GM13976 (cell line): ENCODE results near the gene VAMP5.
"Not testable (repeated sequence)": the region's sequence is repeated elsewhere in the genome, so short reads cannot be mapped to it uniquely, and the experiment has no call there.

Experiments used
- DNase-seq: peaks from one replicate; pipeline ENCODE4 v3.0.0; 2012; ENCODE audit warnings: low spot score
- CTCF ChIP-seq: IDR thresholded peaks from 2 replicates; pipeline ENCODE4 v1.5.1; 2012; ENCODE audit warnings: borderline replicate concordance, mild to moderate bottlenecking; ENCODE audit not compliant: insufficient read depth; ENCODE audit errors: extremely low read depth, missing control alignments, control extremely low read depth
- in situ Hi-C: fragments of 300-500 bp; cut with MboI; formaldehyde crosslinking; loops from one replicate; pipeline ENCODE4 v1.12.0; 2022; ENCODE audit warnings: low sequenced_read_pairs, mixed read lengths, inconsistent platforms; ENCODE audit not compliant: unreplicated experiment

VAMP5 gene

DNA sequence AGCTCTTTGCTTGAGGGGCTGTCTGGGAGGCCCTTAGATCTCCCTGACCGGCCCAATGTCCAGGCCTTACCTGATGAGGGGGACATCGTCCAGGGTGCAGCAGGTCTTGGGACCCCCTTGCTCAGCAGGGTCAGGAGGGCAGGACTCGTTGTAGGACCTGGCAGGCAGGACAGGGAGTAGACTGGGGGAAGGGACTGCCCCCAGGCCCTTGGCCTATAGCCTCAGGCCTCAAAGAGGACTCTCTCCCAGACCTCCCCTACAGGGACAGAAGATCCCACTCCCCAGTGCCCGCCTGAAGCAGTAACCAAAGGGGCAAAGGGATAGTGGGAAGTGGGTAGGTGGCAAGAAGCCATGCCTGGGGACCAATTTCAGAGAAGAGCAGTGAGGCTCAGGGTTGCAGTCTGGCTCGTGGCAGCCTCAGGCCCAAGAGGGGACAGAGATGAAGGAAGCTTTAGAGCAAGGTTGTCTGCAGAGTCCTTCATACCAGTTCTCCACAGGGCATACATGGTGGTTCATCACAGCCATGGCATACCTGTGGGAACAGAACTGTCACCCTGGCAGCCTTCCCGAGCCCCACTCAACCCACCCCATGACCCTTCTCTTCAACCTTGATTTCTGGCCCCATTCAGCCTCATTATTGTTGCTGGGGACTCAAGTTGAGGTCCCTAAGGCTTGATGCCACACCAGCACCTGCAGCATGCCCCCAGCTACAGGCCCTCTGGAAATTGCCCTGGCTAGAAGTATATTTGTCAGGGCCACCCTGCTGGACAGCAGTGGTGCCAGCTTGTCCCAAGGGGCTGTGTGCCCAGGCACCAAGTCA is 16.9 kb downstream of the VAMP5 start:
- in situ Hi-C loops: no loop called here
- no peak for TF ChIP-seq CTCF
- DNase-seq: no peak

DNA sequence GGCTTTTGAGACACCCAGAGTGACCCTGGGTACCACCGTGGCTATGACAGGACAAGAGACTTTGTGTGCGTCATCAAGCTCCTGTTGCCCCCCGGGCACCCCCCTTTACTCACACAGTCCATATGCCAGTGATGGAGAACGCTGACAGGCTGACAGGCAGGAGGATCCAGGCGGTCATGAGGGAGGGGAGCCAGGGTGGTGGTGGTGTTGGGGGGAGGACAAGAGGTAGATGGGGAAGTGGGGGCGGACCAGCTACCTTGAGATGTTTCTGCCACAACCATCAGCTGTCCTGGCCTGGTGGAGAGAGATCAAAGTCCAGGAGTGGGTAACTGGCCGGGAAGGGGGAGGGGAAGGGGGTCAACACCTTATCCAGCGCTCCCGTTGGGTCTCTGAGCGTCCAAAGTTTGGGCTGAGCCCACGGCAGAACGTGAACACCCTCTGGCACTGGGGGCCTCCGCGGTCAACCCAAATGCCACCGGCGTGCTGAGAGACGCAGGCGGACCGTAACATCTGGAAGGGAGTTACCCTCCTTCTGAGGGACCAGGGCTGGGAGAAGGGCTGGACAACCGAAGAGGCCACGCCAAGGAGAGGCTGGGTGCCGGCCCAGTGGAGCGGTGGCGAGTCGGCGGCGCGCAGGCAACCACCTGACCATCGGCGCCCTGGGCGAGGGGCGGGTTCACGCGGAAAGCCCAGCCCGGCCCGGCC is 17.7 kb downstream of the VAMP5 start:
- in situ Hi-C loops: no loop called here
- peak; percentile 69 for DNase-seq
- no peak for TF ChIP-seq CTCF

DNA sequence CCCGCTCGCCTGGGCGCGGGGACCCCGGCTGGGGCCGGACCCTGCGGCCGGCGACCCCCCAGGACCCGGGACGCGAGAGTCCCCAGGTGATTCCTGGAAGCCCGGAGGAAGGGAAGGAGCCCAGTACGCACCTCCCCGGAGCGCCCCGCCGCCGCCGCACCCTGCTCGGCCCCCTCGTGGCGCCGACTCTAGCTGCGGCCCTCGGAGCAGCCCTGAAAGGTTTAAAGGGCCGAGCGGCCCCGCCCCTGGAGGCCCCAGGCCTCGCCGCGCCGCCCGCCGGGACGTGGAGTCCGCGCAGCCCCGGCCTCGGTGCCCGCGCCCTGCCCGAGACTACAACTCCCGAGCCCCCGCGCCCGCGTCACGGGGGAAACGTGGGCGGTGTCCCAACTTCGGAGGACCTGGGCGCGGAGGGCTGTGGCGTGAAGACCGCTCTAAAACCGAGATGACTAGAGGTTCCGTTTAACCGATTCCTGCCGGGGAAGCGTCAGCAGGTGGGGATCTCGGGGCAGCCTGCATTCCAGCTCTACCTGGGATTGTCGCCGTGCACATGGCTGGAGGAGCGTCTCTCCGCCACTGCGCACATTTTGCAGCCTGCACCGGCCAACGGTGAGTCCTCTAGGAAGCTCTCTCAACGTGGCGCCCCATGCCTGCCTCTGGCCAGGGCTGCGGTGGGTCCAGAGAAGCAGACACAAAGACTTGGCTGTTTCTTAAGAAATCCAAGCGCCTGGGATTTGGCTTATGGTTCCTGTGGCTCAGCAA is 18.4 kb downstream of the VAMP5 start, which contains the start of gene TMEM150A:
TSS of gene TMEM150A (minus strand) at position 223 of the 759 bp plus-strand sequence. CDS start 750 bp downstream, outside the sequence.
- peak; percentile 95 for DNase-seq
- peak; percentile 41 for TF ChIP-seq CTCF
- in situ Hi-C loops: no loop called here

DNA sequence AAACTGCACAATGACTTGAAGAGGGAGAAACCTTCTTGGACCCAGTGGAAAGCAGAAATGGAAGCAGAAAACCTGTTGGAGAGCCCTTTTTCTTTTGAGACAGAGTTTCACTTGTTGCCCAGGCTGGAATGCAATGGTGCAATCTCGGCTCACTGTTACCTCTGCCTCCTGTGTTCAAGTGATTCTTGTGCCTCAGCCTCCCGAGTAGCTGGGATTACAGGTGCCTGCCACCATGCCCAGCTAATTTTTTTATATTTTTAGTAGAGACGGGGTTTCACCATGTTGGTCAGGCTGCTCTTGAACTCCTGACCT is 19.9 kb downstream of the VAMP5 start:
- DNase-seq, in situ Hi-C loops: not testable (repeated sequence)

GRCh38 chr2:85604568-85605339 is 20.5 kb downstream of the VAMP5 start:
- no peak for DNase-seq
- TF ChIP-seq CTCF: no peak

GRCh38 chr2:85605406-85606115 is 21.3 kb downstream of the VAMP5 start:
- TF ChIP-seq CTCF: no peak
- DNase-seq: no peak
- in situ Hi-C loops: no loop called here

More at GRCh38 chr2:85604568-85605339, 20.5 kb downstream of the VAMP5 start:
- in situ Hi-C loops: no loop called here
